ENCODE measurements around the gene RNF41. TPM values are rescaled to one million over a fixed set of nuclear protein-coding genes. Genes with fewer than 3 reads are reported as not detected.

The RNF41 gene
- total RNA-seq, 2 experiments from 2014 or later = 23.4 to 27.4 TPM

GRCh38 chr12:56236985-56237384 is 15.3 kb upstream of the RNF41 start:
- Mint-ChIP-seq H3K27ac (no peak overlapping the region), H3K9me3 (no peaks in the 10 kb centered on the region), H3K4me3 (no peak overlapping the region), H3K27me3 (no peaks in the 10 kb centered on the region), H3K36me3 (ENCODE audit: low read depth) (peaks cover 2% of the 10 kb centered on the region), H3K4me1 (ENCODE audit: low read depth) (no peaks in the 10 kb centered on the region)
- ChIA-PET CTCF (no interaction called here), POLR2A (interaction anchor here (0.6 to 1.6 kb wide), 4 partner anchors 15 to 65 kb away, joined by 3 to 5 read pairs (median 3); partner anchors contain the start of gene RNF41)
- intact Hi-C loops (cut with micrococcal nuclease) = no loop called here
- TF ChIP-seq, protein P1, sequence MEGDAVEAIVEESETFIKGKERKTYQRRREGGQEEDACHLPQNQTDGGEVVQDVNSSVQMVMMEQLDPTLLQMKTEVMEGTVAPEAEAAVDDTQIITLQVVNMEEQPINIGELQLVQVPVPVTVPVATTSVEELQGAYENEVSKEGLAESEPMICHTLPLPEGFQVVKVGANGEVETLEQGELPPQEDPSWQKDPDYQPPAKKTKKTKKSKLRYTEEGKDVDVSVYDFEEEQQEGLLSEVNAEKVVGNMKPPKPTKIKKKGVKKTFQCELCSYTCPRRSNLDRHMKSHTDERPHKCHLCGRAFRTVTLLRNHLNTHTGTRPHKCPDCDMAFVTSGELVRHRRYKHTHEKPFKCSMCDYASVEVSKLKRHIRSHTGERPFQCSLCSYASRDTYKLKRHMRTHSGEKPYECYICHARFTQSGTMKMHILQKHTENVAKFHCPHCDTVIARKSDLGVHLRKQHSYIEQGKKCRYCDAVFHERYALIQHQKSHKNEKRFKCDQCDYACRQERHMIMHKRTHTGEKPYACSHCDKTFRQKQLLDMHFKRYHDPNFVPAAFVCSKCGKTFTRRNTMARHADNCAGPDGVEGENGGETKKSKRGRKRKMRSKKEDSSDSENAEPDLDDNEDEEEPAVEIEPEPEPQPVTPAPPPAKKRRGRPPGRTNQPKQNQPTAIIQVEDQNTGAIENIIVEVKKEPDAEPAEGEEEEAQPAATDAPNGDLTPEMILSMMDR (IDR thresholded peaks at IDR 0.05) = no peak
- no peak for ATAC-seq
- DNase-seq = no peak

- no peaks in the 10 kb centered on the region for H3K9me3 Mint-ChIP-seq
- ChIA-PET POLR2A (interaction anchor here (0.7 to 1.6 kb wide), 2 partner anchors 14 to 34 kb away, joined by 3 to 5 read pairs; partner anchors contain the start of gene RNF41), CTCF (no interaction called here)
- no peak for ATAC-seq
- no peak overlapping the region for H3K4me3 Mint-ChIP-seq
- DNase-seq = no peak
- H3K4me1 Mint-ChIP-seq (ENCODE audit: low read depth) = no peaks in the 10 kb centered on the region
- TF ChIP-seq, protein P1 (IDR thresholded peaks at IDR 0.05) = no peak
- intact Hi-C loops (cut with micrococcal nuclease) = no loop called here
- H3K27ac Mint-ChIP-seq = no peak overlapping the region
- no peaks in the 10 kb centered on the region for H3K27me3 Mint-ChIP-seq
- H3K36me3 Mint-ChIP-seq (ENCODE audit: low read depth) = no peaks in the 10 kb centered on the region
These were observed 14.4 kb upstream of the RNF41 start for GRCh38 chr12:56236091-56236490.

DNA sequence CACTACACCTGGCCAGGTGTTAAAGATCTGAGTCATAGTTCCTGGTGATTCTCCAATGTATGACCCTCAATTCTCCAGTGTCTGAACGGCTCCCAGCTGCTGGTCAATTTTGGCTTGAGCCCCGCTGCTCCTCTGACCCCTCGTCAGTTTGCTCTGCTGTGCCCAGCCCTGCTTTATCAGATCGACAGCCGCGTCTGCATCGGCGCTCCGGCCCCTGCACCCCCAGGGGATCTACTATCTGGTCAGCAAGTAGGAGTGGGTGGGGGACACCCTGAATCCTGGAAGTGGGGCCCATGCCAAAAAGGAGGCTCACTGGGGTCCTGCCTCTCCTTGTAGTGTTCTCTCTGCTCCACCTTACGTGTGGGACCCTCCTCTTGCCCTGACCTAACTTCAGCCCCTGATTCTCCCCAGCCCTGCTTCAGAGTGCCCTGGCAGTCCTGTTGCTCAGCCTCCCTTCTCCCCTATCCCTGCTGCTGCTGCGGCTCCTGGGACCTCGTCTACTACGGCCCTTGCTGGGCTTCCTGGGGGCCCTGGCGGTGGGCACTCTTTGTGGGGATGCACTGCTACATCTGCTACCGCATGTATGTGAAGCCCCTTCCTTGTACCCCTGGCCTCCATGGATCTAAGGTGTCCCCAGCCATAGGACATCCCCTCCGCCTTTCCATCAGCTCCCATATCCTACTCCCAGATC is 13.2 kb upstream of the RNF41 start:
- H3K36me3 Mint-ChIP-seq (ENCODE audit: low read depth) = no peaks in the 10 kb centered on the region
- intact Hi-C loops (cut with micrococcal nuclease) = no loop called here
- ChIA-PET CTCF (interaction anchor here (1.0 to 2.0 kb wide), 5 partner anchors 13 to 43 kb away, joined by 3 to 6 read pairs (median 4); partner anchors contain the start of genes ANKRD52 and RNF41), POLR2A (no interaction called here)
- H3K4me3 Mint-ChIP-seq = no peak overlapping the region
- no peak for ATAC-seq
- H3K27ac Mint-ChIP-seq = no peak overlapping the region
- TF ChIP-seq, protein P1 (IDR thresholded peaks at IDR 0.05) = no peak
- DNase-seq = no peak
- no peaks in the 10 kb centered on the region for H3K9me3 Mint-ChIP-seq
- no peaks in the 10 kb centered on the region for H3K4me1 Mint-ChIP-seq (ENCODE audit: low read depth)
- H3K27me3 Mint-ChIP-seq = no peaks in the 10 kb centered on the region

- Mint-ChIP-seq H3K9me3 (no peaks in the 10 kb centered on the region), H3K36me3 (ENCODE audit: low read depth) (peaks cover 8% of the 10 kb centered on the region), H3K27ac (no peak overlapping the region), H3K4me1 (ENCODE audit: low read depth) (peaks cover 2% of the 10 kb centered on the region), H3K27me3 (no peaks in the 10 kb centered on the region), H3K4me3 (no peak overlapping the region)
- ChIA-PET POLR2A (interaction anchor here (1.1 kb wide), 1 partner anchor 9 kb away, joined by 4 read pairs; no protein-coding TSS in a partner anchor), CTCF (interaction anchor here (1.1 to 1.2 kb wide), 2 partner anchors 27 to 42 kb away, joined by 3 to 5 read pairs; partner anchors contain the start of genes ANKRD52 and SMARCC2)
- ATAC-seq = no peak
- TF ChIP-seq, protein P1 (IDR thresholded peaks at IDR 0.05) = no peak
- intact Hi-C loops (cut with micrococcal nuclease) = no loop called here
- no peak for DNase-seq
These were observed 9.5 kb upstream of the RNF41 start for GRCh38 chr12:56231184-56231582.

All from activated CD8-positive, alpha-beta T cell treated with anti-CD3 and anti-CD28 coated beads for 36 hours (primary cell).